GM18511 (cell line): ENCODE data around the gene MIF4GD.
"Not testable (repeated sequence)": the region's sequence is repeated elsewhere in the genome, so short reads cannot be mapped to it uniquely, and the experiment has no call there.

ENCODE experiments used
- ATAC-seq: cut with Tn5 transposase; IDR thresholded peaks from one replicate; pipeline ENCODE4 v1.9.1; 2021; ENCODE audit warnings: mild to moderate bottlenecking, moderate library complexity; ENCODE audit not compliant: unreplicated experiment

The MIF4GD gene

GRCh38 chr17:75261336-75262111, 9.5 kb downstream of the MIF4GD start, which contains the start of the genes GGA3 and MRPS7:
Gene GGA3 (minus strand): TSS chr17:75261606. CDS start chr17:75261587, 19 bp downstream.
Gene MRPS7 (plus strand): TSS chr17:75261879. CDS start chr17:75261901, 22 bp downstream.
- ATAC-seq = peak; percentile 93

GRCh38 chr17:75260641-75261335, 10.2 kb downstream of the MIF4GD start:
- peak; percentile 26 for ATAC-seq

- not testable (repeated sequence) for ATAC-seq
Observed at GRCh38 chr17:75257228-75257627, 13.8 kb downstream of the MIF4GD start.

GRCh38 chr17:75255954-75256698, 14.9 kb downstream of the MIF4GD start:
- ATAC-seq = not testable (repeated sequence)

GRCh38 chr17:75252039-75252816, 18.8 kb downstream of the MIF4GD start:
- no peak for ATAC-seq

GRCh38 chr17:75250009-75250471, 21.0 kb downstream of the MIF4GD start:
- ATAC-seq = peak; percentile 94

- ATAC-seq = no peak
Observed at GRCh38 chr17:75249564-75249963, 21.5 kb downstream of the MIF4GD start.

GRCh38 chr17:75246404-75246803, 24.6 kb downstream of the MIF4GD start:
- ATAC-seq = no peak

- no peak for ATAC-seq
Observed at GRCh38 chr17:75245011-75245410, 26.0 kb downstream of the MIF4GD start.

- ATAC-seq = no peak
Observed at GRCh38 chr17:75244133-75244866, 26.7 kb downstream of the MIF4GD start.

- ATAC-seq = peak; percentile 47
Observed at GRCh38 chr17:75242461-75243042, 28.5 kb downstream of the MIF4GD start.

GRCh38 chr17:75241996-75242460, 29.0 kb downstream of the MIF4GD start:
- ATAC-seq = no peak

GRCh38 chr17:75241502-75241901, 29.5 kb downstream of the MIF4GD start:
- no peak for ATAC-seq

GRCh38 chr17:75241143-75241430, 29.9 kb downstream of the MIF4GD start:
- no peak for ATAC-seq

GRCh38 chr17:75240394-75241142, 30.5 kb downstream of the MIF4GD start:
- ATAC-seq = no peak

- ATAC-seq = no peak
Observed at GRCh38 chr17:75239778-75240393, 31.1 kb downstream of the MIF4GD start.

- ATAC-seq = no peak
Observed at GRCh38 chr17:75239214-75239613, 31.8 kb downstream of the MIF4GD start.

GRCh38 chr17:75238684-75239191, 32.3 kb downstream of the MIF4GD start:
- no peak for ATAC-seq
